GM20000 (cell line): ENCODE data around the gene MZB1.

Experiments used
- DNase-seq: peaks from one replicate; pipeline ENCODE4 v3.0.0; 2012; ENCODE audit warnings: low spot score
- CTCF ChIP-seq: IDR thresholded peaks from 2 replicates; pipeline ENCODE4 v1.5.1; 2012; ENCODE audit warnings: mild to moderate bottlenecking, control low read depth; ENCODE audit errors: extremely low read depth, missing control alignments

Gene MZB1

GRCh38 chr5:139408191-139408590 is 18.5 kb upstream of the MZB1 start:
- TF ChIP-seq CTCF = no peak
- DNase-seq = no peak

- DNase-seq = peak; percentile 20
- TF ChIP-seq CTCF = no peak
Observed at GRCh38 chr5:139407517-139407916, 17.8 kb upstream of the MZB1 start.

- no peak for TF ChIP-seq CTCF
Observed at GRCh38 chr5:139406963-139407362, 17.2 kb upstream of the MZB1 start.

GRCh38 chr5:139404484-139404840 is 14.7 kb upstream of the MZB1 start:
- no peak for DNase-seq
- no peak for TF ChIP-seq CTCF

More at GRCh38 chr5:139406963-139407362, 17.2 kb upstream of the MZB1 start:
- no peak for DNase-seq

- no peak for TF ChIP-seq CTCF
- DNase-seq = peak; percentile 92
Observed at GRCh38 chr5:139403787-139404483, 14.2 kb upstream of the MZB1 start, which contains the start of gene SPATA24. TSS of gene SPATA24 (minus strand) at chr5:139404089. CDS start at chr5:139404060, 29 bp downstream.

GRCh38 chr5:139403418-139403786 is 13.7 kb upstream of the MZB1 start:
- no peak for DNase-seq
- no peak for TF ChIP-seq CTCF

GRCh38 chr5:139402561-139403158 is 12.9 kb upstream of the MZB1 start:
- DNase-seq = no peak

More at GRCh38 chr5:139402561-139403158, 12.9 kb upstream of the MZB1 start:
- TF ChIP-seq CTCF = peak; percentile 44
